GM18520 (cell line): Measurements from ENCODE around the gene AKAP6.
A peak's percentile ranks its signal among the peaks of the same experiment; 100 is the strongest.
"Not testable (repeated sequence)": the region's sequence is repeated elsewhere in the genome, so short reads cannot be mapped to it uniquely, and the experiment has no call there.

ENCODE experiments used
- ATAC-seq: cut with Tn5 transposase; IDR thresholded peaks from one replicate; pipeline ENCODE4 v1.9.1; 2021; ENCODE audit not compliant: unreplicated experiment

The AKAP6 gene

GRCh38 chr14:32368107-32368506 lies 39.0 kb downstream of the AKAP6 start:
- no peak for ATAC-seq

- no peak for ATAC-seq
Measured at GRCh38 chr14:32370714-32371113, 41.6 kb downstream of the AKAP6 start.

GRCh38 chr14:32372154-32372553 lies 43.1 kb downstream of the AKAP6 start:
- ATAC-seq = no peak

GRCh38 chr14:32373174-32373573 lies 44.1 kb downstream of the AKAP6 start:
- ATAC-seq = not testable (repeated sequence)

GRCh38 chr14:32374155-32374554 lies 45.1 kb downstream of the AKAP6 start:
- ATAC-seq = no peak

- peak; percentile 52 for ATAC-seq
Measured at GRCh38 chr14:32375663-32376062, 46.6 kb downstream of the AKAP6 start.

DNA sequence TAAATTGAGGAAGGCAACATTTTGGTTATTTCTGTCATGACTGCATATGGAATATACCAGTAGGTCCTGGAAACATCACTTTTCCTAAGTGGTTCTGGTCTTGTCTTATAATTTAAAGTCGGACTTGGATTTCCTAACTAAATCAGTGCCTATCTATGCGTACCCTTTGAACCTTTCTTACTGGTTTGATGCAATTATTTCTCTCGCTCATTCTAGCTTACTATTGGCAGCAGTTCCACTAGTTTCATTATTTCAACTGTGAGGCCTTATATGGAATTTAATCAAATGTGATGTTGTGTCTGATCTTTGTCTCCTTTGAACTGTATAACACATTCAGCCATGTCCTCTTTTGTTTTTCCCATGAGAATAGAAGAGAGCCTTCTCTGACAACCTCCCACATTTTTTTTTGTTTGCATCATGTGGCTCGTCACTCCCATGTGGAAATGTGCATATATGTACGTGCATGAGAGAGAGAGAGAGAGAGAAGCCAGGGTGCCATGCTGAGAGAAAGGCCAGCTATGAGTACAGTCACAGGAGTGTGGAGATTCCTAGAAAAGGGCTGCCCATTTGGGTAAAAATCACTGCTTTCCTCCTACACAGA lies 48.0 kb downstream of the AKAP6 start:
- ATAC-seq = no peak

GRCh38 chr14:32378284-32378683 lies 49.2 kb downstream of the AKAP6 start:
- no peak for ATAC-seq

- ATAC-seq = no peak
Measured at GRCh38 chr14:32379447-32379846, 50.3 kb downstream of the AKAP6 start.

DNA sequence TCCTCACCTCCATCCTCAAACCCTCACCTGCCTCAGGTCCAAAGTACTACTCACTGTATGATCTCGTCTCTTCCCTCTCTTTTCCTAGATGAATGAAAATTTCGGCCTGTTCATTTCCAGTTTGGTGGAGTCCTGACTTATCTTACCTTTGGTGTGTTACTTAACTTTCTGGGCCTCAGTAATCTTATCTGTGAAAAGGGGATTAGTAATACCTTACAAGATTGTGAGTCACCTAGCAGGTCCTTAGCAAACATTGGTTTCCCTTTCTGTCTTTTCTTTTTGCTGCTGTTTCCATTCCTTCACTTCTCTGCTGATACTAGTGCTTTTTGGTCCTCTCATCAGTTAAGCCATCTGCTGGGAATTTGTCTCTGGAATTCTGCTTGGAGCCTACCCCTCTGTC lies 52.8 kb downstream of the AKAP6 start:
- ATAC-seq = no peak

GRCh38 chr14:32382704-32383103 lies 53.6 kb downstream of the AKAP6 start:
- ATAC-seq = no peak

DNA sequence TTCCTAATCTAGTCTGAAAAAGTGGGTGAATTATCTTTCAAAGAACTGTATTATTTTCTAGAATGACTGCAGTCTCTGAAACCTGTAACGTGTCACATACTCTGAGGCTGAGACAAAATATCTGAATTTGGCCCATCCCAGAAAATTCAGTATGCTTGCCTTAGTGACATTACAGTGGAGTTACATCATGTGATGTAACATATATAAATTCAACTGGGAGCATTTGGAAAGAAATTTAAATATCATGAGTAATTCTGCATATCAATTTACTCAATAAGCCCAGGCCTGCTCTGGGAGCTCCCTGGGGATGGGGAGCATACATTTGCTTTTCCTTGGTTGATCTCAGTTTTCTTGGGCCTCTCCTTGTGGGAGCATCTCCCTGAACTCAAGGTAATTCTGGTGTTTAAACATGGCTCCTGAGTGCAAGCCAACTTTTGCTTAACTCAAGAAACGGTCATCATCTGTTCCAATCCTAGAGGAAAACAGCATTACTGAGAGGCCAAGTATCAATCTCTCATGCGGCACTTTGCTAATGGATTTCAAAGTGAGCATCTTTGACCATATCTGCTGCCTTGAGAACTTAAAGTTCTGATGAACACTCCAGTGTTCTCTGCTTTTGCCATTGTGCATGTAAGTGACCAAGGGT lies 54.4 kb downstream of the AKAP6 start:
- no peak for ATAC-seq

GRCh38 chr14:32384464-32384863 lies 55.4 kb downstream of the AKAP6 start:
- no peak for ATAC-seq

- not testable (repeated sequence) for ATAC-seq
Measured at GRCh38 chr14:32387295-32387694, 58.2 kb downstream of the AKAP6 start.

GRCh38 chr14:32393119-32393518 lies 64.0 kb downstream of the AKAP6 start:
- ATAC-seq = no peak

DNA sequence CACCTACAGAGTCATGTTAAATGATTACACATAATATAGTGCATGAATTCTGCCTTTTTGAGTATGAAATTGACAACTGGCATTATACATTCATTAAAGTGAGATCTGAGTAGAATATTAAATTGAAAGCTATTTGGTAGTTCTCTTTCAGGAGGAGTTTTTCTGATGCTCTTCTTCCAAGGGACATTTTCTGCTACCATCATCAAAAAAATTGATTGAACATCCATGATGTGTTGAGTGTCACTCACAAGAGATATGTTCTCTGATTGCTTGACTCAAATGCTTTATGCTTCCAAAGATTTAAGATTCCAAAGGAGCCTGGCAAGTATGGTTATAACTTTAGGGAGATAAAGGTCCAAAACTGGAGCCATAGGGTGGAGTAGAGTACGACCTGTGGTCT lies 64.9 kb downstream of the AKAP6 start:
- no peak for ATAC-seq

DNA sequence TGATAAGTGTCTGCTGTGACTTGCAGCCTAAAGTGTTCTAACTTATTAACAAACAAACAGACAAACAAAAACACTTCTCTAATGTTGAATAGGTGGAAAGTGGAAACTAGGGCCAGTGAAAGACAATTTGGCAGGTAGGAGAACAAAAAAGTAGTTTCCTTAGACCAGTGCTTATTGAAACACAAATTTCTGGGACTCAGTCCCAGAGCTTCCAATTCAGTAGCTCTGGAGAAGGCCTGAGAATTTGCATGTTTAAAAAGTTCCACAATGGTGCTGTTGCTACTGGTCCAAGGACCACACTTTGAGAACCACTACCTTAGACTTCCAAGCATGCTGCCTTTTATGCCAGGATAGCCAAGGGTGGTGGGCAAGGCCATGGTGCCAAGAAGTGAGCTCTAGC lies 67.8 kb downstream of the AKAP6 start:
- ATAC-seq = no peak

DNA sequence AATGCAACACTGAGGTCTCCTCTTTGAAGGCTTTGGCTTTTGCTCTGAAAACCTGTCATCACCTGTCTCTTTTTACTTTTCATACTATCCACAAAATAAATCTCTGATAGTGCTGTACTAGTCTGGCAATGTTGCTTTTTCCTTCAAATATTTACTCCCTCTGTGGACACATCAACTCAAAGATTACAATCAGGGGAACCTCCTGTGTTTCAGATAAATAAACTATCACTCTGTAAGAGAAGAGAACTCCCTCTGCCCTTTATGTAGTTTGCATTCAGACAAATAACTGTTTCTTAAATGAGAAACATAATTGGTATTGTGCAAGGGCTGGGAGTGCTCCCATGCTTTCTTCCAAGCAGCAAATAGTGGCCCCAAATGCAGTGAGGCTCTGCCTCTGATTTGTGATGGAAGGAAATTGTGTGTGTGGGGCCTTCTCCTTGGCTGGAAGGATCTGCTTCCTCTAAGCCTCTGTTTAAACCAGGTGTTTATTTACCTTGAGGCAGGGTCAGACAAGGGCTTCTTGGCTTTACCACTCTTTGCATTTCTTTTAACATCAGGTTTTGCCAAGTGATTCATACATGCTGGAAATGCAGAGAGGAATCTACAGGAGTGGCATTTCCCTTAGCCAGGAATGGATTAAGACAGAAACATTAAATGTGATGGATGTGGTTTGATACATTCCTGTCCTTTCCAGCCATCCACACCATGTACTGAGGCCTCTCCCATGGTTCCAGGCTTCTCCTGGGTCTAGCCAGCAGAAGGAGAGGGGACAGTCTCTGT lies 69.0 kb downstream of the AKAP6 start:
- no peak for ATAC-seq

DNA sequence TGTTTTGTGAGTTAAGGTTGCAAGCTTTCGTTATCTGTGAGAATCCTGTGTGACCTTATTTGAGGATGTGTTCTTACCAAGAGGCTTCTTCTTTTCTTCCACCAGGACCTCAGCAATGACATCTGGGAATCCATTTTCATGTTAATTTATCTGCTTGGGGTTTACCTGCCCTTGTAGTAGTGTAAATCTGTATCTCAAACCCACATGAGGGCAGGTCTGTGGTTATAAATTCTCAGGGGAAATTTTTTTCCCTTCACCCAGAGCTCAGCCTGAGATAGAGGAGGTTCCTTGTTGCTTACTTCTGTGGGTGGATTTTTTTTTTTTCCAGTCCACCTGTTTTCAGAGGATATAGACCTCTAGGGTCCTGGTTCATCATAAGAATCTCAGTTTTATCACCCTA lies 70.8 kb downstream of the AKAP6 start:
- no peak for ATAC-seq

GRCh38 chr14:32400480-32400879 lies 71.4 kb downstream of the AKAP6 start:
- no peak for ATAC-seq

- no peak for ATAC-seq
Measured at GRCh38 chr14:32403021-32403420, 73.9 kb downstream of the AKAP6 start.

DNA sequence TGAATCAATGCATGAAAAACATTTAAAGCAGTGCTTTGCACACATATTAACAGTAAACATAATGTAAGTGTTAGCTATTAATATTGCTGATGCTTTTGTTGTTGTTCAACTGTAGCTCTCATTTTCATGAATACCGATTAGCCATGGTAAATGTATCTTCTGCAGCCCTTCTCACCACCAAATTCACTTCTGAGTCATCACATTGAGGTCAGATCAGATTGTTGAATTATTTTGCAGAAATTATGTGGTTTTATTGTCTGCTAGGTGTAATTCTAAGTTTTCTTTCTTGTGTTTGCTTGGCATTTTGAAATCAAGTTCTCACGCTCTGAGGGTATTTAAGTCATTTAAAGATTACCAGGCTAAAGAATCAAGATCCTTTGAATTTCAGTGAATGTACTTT lies 74.6 kb downstream of the AKAP6 start:
- ATAC-seq = no peak
